ENCODE measurements around the gene ARID5A. TPM values are rescaled to one million over a fixed set of nuclear protein-coding genes. Genes with fewer than 3 reads are reported as not detected.

ARID5A gene
- total and polyA plus RNA-seq, 2 experiments from 2014 or later, result 15.2 to 19.5 TPM

DNA sequence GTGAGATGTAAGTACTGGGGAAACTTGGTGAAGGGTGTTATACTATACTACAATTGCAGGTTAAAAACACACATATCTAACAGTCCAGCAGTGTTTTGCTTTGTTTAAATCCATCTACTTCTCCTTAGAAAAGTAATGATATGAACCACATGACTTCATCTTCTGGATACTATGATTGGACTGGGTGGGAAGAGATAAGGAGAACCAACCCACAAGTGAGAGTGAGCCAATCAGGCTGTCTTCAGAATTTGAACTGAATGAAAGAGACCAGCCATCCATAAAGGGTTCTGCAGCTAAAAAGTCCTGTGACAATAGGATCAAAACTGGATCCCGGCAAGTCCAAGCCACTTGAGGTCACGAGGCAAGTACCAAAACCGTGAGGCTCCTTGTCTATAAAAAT, 54.9 kb downstream of the ARID5A start:
- Histone ChIP-seq H3K27me3 (replicated peaks; ENCODE audit: insufficient read depth) (no peaks in the 10 kb centered on the region), H3F3A (ENCODE audit: insufficient read depth) (peaks cover 7% of the 10 kb centered on the region; the same call in 1 of the 2 replicates), H4K20me1 (ENCODE audit: insufficient read depth) (no peaks in the 10 kb centered on the region), H3K4me3 (no peak overlapping the region), H3K4me1 (ENCODE audit: insufficient read depth) (no peaks in the 10 kb centered on the region), H3K79me2 (ENCODE audit: insufficient read depth) (peaks cover 29% of the 10 kb centered on the region; the same call in 1 of the 2 replicates), H3K9ac (no peak overlapping the region), H3K27ac (no peak overlapping the region), H3K9me2 (ENCODE audit: insufficient read depth) (no peaks in the 10 kb centered on the region), H3K36me3 (ENCODE audit: low read depth) (peaks cover 26% of the 10 kb centered on the region), H3K4me2 (ENCODE audit: unreplicated experiment) (no peak overlapping the region), H3K9me3 (ENCODE audit: low read depth) (no peaks in the 10 kb centered on the region), H2AFZ (no peak overlapping the region)
- in situ Hi-C loops (cut with MboI), result no loop called here
- DNase-seq, result no peak
- TF ChIP-seq EZH2phosphoT487 (IDR thresholded peaks at IDR 0.05; ENCODE audit: insufficient read depth, low read depth), result no peak
- no peak for TF ChIP-seq EZH2 (IDR thresholded peaks at IDR 0.05; ENCODE audit: insufficient read depth, poor library complexity, severe bottlenecking)
- WGBS, 2 experiments (ENCODE audit: low coverage in 1 of 2, low lambda C conversion rate in 2 of 2, missing lambda C conversion rate in 2 of 2), result 88 to 89% methylated on average over 3 of the region's 3 CpGs

DNA sequence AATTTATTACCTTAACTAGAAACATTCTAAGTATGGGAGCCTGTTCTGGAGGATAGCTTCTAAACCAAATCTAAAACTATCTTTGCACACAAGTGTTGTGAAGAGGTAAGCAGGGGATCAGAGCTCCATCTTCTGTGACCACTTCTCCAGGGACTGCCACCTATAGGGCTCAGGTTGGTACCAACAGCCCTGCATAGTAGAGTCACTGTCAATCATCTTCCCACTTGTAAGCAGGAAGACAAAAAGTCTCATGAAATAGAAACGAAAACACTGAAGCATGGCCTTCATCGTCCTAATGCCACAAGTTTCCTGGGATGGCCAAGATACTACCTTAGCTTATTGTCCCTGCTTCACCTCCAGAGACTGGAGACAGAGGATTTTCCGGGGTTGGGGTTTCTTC, 57.7 kb downstream of the ARID5A start:
- no peak overlapping the region for H3K4me3 ChIP-seq
- H3K4me1 ChIP-seq (ENCODE audit: insufficient read depth), result no peaks in the 10 kb centered on the region
- 98 to 100% methylated on average over 3 of the region's 3 CpGs for WGBS, 2 experiments (ENCODE audit: low coverage in 1 of 2, low lambda C conversion rate in 2 of 2, missing lambda C conversion rate in 2 of 2)
- DNase-seq, result no peak
- no peaks in the 10 kb centered on the region for H3K27me3 ChIP-seq (replicated peaks; ENCODE audit: insufficient read depth)
- no peak overlapping the region for H3K27ac ChIP-seq
- no peak overlapping the region for H3K9ac ChIP-seq
- no peaks in the 10 kb centered on the region for H4K20me1 ChIP-seq (ENCODE audit: insufficient read depth)
- TF ChIP-seq EZH2phosphoT487 (IDR thresholded peaks at IDR 0.05; ENCODE audit: insufficient read depth, low read depth), result no peak
- TF ChIP-seq EZH2 (IDR thresholded peaks at IDR 0.05; ENCODE audit: insufficient read depth, poor library complexity, severe bottlenecking), result no peak
- H3K9me3 ChIP-seq (ENCODE audit: low read depth), result no peaks in the 10 kb centered on the region
- H3F3A ChIP-seq (ENCODE audit: insufficient read depth), result peaks cover 7% of the 10 kb centered on the region; the same call in 1 of the 2 replicates
- H3K79me2 ChIP-seq (ENCODE audit: insufficient read depth), result peaks cover 16% of the 10 kb centered on the region; the same call in 1 of the 2 replicates
- peaks cover 41% of the 10 kb centered on the region for H3K36me3 ChIP-seq (ENCODE audit: low read depth)
- no peak overlapping the region for H2AFZ ChIP-seq
- no peak overlapping the region for H3K4me2 ChIP-seq (ENCODE audit: unreplicated experiment)
- in situ Hi-C loops (cut with MboI), result no loop called here
- H3K9me2 ChIP-seq (ENCODE audit: insufficient read depth), result no peaks in the 10 kb centered on the region

DNA sequence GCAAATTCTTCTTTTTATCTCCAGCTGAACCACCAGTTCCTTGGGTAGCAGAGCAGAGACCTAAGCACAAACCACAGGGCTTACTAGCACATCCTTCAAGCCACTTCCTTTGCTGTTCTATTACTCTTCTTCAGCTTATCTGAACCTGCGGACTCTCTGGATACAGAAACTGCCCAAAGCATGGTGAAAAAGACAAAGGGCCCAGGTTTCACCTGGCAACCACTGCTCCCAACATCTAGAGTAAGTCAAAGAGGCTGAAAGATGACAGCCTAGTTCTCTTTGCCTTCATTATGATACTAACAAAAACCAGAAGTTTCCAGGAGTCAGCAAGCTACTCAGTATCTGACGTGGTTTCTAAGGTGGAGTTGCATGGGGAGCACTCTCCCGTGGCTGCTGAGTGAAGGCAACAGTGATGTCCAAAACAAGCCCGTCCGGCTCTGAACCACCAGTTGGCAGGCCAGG, 58.2 kb downstream of the ARID5A start:
- H3K27me3 ChIP-seq (replicated peaks; ENCODE audit: insufficient read depth), result no peaks in the 10 kb centered on the region
- H3K27ac ChIP-seq, result no peak overlapping the region
- H3K36me3 ChIP-seq (ENCODE audit: low read depth), result peaks cover 44% of the 10 kb centered on the region
- no peaks in the 10 kb centered on the region for H3K9me2 ChIP-seq (ENCODE audit: insufficient read depth)
- in situ Hi-C loops (cut with MboI), result no loop called here
- TF ChIP-seq EZH2 (IDR thresholded peaks at IDR 0.05; ENCODE audit: insufficient read depth, poor library complexity, severe bottlenecking) (no peak), EZH2phosphoT487 (IDR thresholded peaks at IDR 0.05; ENCODE audit: insufficient read depth, low read depth) (no peak)
- peaks cover 16% of the 10 kb centered on the region; the same call in 1 of the 2 replicates for H3K79me2 ChIP-seq (ENCODE audit: insufficient read depth)
- peaks cover 7% of the 10 kb centered on the region; the same call in 1 of the 2 replicates for H3F3A ChIP-seq (ENCODE audit: insufficient read depth)
- no peak overlapping the region for H3K9ac ChIP-seq
- H2AFZ ChIP-seq, result no peak overlapping the region
- WGBS, 2 experiments (ENCODE audit: low coverage in 1 of 2, low lambda C conversion rate in 2 of 2, missing lambda C conversion rate in 2 of 2), result 96% methylated on average over 5 of the region's 5 CpGs
- no peaks in the 10 kb centered on the region for H3K9me3 ChIP-seq (ENCODE audit: low read depth)
- no peaks in the 10 kb centered on the region for H3K4me1 ChIP-seq (ENCODE audit: insufficient read depth)
- no peak overlapping the region for H3K4me3 ChIP-seq
- no peaks in the 10 kb centered on the region for H4K20me1 ChIP-seq (ENCODE audit: insufficient read depth)
- H3K4me2 ChIP-seq (ENCODE audit: unreplicated experiment), result no peak overlapping the region
- DNase-seq, result no peak

DNA sequence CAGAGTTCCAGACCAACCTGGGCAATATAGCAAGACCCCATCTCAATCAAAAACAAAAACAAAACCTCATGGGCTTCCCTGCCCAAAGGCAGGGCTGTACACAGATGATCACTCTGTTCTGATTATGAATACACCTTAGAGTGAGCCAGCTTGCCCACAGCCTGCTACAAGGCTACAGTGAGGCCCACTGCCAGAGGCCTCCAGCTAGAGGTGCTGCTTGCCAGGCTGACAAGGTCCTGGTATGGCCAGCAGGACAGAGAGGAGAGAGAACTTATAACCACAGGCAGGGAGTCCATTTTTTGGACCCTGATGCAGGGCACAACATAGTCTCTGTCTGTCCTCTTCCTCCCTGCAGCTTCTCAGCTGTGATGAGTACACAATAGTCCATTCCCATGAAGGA, 60.0 kb downstream of the ARID5A start:
- Histone ChIP-seq H3K9me2 (ENCODE audit: insufficient read depth) (no peaks in the 10 kb centered on the region), H3K9ac (no peak overlapping the region), H3K4me3 (no peak overlapping the region), H2AFZ (no peak overlapping the region), H3K27me3 (replicated peaks; ENCODE audit: insufficient read depth) (no peaks in the 10 kb centered on the region), H3K4me2 (ENCODE audit: unreplicated experiment) (no peak overlapping the region), H3K79me2 (ENCODE audit: insufficient read depth) (peaks cover 7% of the 10 kb centered on the region; the same call in 1 of the 2 replicates), H3K4me1 (ENCODE audit: insufficient read depth) (no peaks in the 10 kb centered on the region), H3F3A (ENCODE audit: insufficient read depth) (no peaks in the 10 kb centered on the region), H3K36me3 (ENCODE audit: low read depth) (peaks cover 52% of the 10 kb centered on the region), H3K27ac (no peak overlapping the region), H4K20me1 (ENCODE audit: insufficient read depth) (no peaks in the 10 kb centered on the region), H3K9me3 (ENCODE audit: low read depth) (no peaks in the 10 kb centered on the region)
- TF ChIP-seq EZH2 (IDR thresholded peaks at IDR 0.05; ENCODE audit: insufficient read depth, poor library complexity, severe bottlenecking), result no peak
- TF ChIP-seq EZH2phosphoT487 (IDR thresholded peaks at IDR 0.05; ENCODE audit: insufficient read depth, low read depth), result no peak
- in situ Hi-C loops (cut with MboI), result no loop called here
- DNase-seq, result no peak

DNA sequence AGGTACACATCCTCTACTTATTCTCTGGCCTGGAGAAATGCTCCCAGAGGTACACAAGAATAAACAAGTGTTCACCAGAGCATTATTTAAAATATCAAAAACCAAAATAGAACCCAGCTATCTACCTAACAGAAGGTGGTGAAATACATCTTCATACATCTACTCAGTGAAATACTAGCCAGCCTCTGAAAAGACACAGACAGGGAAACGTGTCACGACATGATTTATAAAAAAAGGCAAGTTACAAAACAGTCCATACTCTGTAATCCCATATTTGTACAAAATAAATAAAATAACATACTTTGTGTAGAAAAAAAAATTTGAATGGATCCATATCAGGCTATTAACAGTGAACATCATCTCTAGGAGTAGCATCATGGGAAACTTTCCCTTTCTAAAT, 63.4 kb downstream of the ARID5A start:
- WGBS, 2 experiments (ENCODE audit: low coverage in 1 of 2, low lambda C conversion rate in 2 of 2, missing lambda C conversion rate in 2 of 2), result 95 to 99% methylated on average over 2 of the region's 2 CpGs
- Histone ChIP-seq H3K27ac (no peak overlapping the region), H3K4me3 (no peak overlapping the region), H3K36me3 (ENCODE audit: low read depth) (peaks cover 45% of the 10 kb centered on the region), H3K27me3 (replicated peaks; ENCODE audit: insufficient read depth) (no peaks in the 10 kb centered on the region), H4K20me1 (ENCODE audit: insufficient read depth) (no peaks in the 10 kb centered on the region), H3K9me2 (ENCODE audit: insufficient read depth) (no peaks in the 10 kb centered on the region), H3K4me1 (ENCODE audit: insufficient read depth) (no peaks in the 10 kb centered on the region), H2AFZ (no peak overlapping the region), H3F3A (ENCODE audit: insufficient read depth) (no peaks in the 10 kb centered on the region), H3K9me3 (ENCODE audit: low read depth) (no peaks in the 10 kb centered on the region), H3K4me2 (ENCODE audit: unreplicated experiment) (no peak overlapping the region), H3K9ac (no peak overlapping the region), H3K79me2 (ENCODE audit: insufficient read depth) (peaks cover 7% of the 10 kb centered on the region; the same call in 1 of the 2 replicates)
- no peak for TF ChIP-seq EZH2 (IDR thresholded peaks at IDR 0.05; ENCODE audit: insufficient read depth, poor library complexity, severe bottlenecking)
- in situ Hi-C loops (cut with MboI), result no loop called here
- no peak for DNase-seq

All from GM23248 (cell line).